GM23248 (cell line): ENCODE measurements around the gene AK2. TPM values are rescaled to one million over a fixed set of nuclear protein-coding genes. Genes with fewer than 3 reads are reported as not detected.

Experiments
- DNase-seq: peaks from one replicate; pipeline ENCODE4 v3.0.0-alpha.2; 2015
- H2AFZ ChIP-seq: fragments of 200-600 bp; sonication (generic); 2 replicates; pipeline ENCODE4 v1.6.1; 2016; ENCODE audit warnings: antibody characterized with exemption
- H3F3A ChIP-seq: fragments of 200-600 bp; sonication (generic); 2 replicates; pipeline ENCODE4 v1.6.1; 2016; ENCODE audit warnings: mild to moderate bottlenecking, antibody characterized with exemption, mixed run types; ENCODE audit not compliant: insufficient read depth
- H3K27ac ChIP-seq: fragments of 200-600 bp; sonication (generic); 2 replicates; pipeline ENCODE4 v1.5.1; 2016; ENCODE audit warnings: mild to moderate bottlenecking
- H3K27me3 ChIP-seq: fragments of 200-600 bp; sonication (generic); replicated peaks from 2 replicates; pipeline ENCODE4 v1.6.1; 2016; ENCODE audit warnings: mild to moderate bottlenecking; ENCODE audit not compliant: insufficient read depth
- H3K36me3 ChIP-seq: fragments of 200-600 bp; sonication (generic); 2 replicates; pipeline ENCODE4 v1.6.1; 2016; ENCODE audit warnings: low read depth, mild to moderate bottlenecking
- H3K4me1 ChIP-seq: fragments of 200-600 bp; sonication (generic); 2 replicates; pipeline ENCODE4 v1.6.1; 2016; ENCODE audit warnings: mild to moderate bottlenecking; ENCODE audit not compliant: insufficient read depth
- H3K4me2 ChIP-seq: fragments of 200-600 bp; sonication (generic); one replicate; pipeline ENCODE4 v1.6.1; 2016; ENCODE audit warnings: mild to moderate bottlenecking; ENCODE audit not compliant: unreplicated experiment
- H3K4me3 ChIP-seq: fragments of 200-600 bp; sonication (generic); 2 replicates; pipeline ENCODE4 v1.5.1; 2016; ENCODE audit warnings: mild to moderate bottlenecking
- H3K79me2 ChIP-seq: fragments of 200-600 bp; sonication (generic); 2 replicates; pipeline ENCODE4 v1.6.1; 2016; ENCODE audit warnings: mild to moderate bottlenecking; ENCODE audit not compliant: insufficient read depth
- H3K9ac ChIP-seq: fragments of 200-600 bp; sonication (generic); 2 replicates; pipeline ENCODE4 v1.6.1; 2016; ENCODE audit warnings: mild to moderate bottlenecking
- H3K9me2 ChIP-seq: fragments of 200-600 bp; sonication (generic); 2 replicates; pipeline ENCODE4 v1.6.1; 2016; ENCODE audit warnings: mixed run types, mild to moderate bottlenecking, moderate library complexity; ENCODE audit not compliant: insufficient read depth
- H3K9me3 ChIP-seq: fragments of 200-600 bp; sonication (generic); one replicate; pipeline ENCODE4 v1.6.1; 2017; ENCODE audit warnings: low read depth
- H4K20me1 ChIP-seq: fragments of 200-600 bp; sonication (generic); 2 replicates; pipeline ENCODE4 v1.6.0; 2016; ENCODE audit not compliant: insufficient read depth
- EZH2 ChIP-seq: fragments of 200-600 bp; sonication (generic); IDR thresholded peaks from 2 replicates; pipeline ENCODE4 v1.6.1; 2018; ENCODE audit warnings: antibody characterized with exemption, mild to moderate bottlenecking; ENCODE audit not compliant: insufficient read depth, poor library complexity, severe bottlenecking
- EZH2phosphoT487 ChIP-seq: fragments of 200-600 bp; sonication (generic); IDR thresholded peaks from 2 replicates; pipeline ENCODE4 v1.6.1; 2018; ENCODE audit warnings: antibody characterized with exemption, moderate library complexity, mild to moderate bottlenecking, low read depth; ENCODE audit not compliant: insufficient read depth
- WGBS, 2 experiments: methylation state at CpG; one replicate each; pipeline ENCODE4 v1.1.6; 2015 to 2017; ENCODE audit warnings: low lambda C conversion rate in 2 of 2, low coverage in 1 of 2; ENCODE audit errors: missing lambda C conversion rate in 2 of 2; 5-methylcytosine and 5-hydroxymethylcytosine counted together
- in situ Hi-C: fragments of 300-500 bp; cut with MboI; formaldehyde crosslinking; loops from 2 replicates; pipeline ENCODE4 v1.15.0; 2020
- polyA plus RNA-seq: library from polyadenylated mRNA; unstranded; fragments of >200 nt; fragmentation: Nextera tagmentation; extraction: Ambion mirVana; gene quantifications from 2 replicates; pipeline ENCODE4 v1.2.1, GENCODE V29; 2016
- total RNA-seq: library from RNA; depleted of rRNA; stranded (reverse); fragments of >200 nt; shearing (Covaris generic); gene quantifications from 2 replicates; pipeline ENCODE4 v1.2.3, GENCODE V29; 2014

AK2 gene
- total and polyA plus RNA-seq, 2 experiments from 2014 or later = 134 to 179 TPM

DNA sequence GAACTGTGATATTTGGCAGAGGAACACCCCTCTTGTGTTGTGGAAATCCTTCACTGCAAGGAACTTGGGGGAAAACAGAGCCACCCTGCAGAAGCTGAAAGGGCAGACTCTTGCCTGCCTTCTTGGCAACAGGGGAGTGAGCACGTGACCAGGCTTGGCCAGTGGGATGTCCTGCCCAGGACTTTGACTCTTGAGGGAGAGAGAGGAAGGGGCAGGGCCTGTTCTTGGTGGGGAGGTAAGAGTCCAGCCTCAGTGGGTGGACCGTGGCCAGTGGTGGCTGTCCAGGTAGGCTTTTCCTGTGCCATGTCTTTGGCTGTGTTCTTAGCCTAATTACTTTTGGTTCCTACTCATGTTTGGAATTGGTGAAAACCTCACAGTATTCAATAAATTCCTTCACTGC, 8.6 kb upstream of the AK2 start:
- 30 to 31% methylated on average over 2 of the region's 2 CpGs for WGBS, 2 experiments
- TF ChIP-seq EZH2 (no peak), EZH2phosphoT487 (no peak)
- Histone ChIP-seq H2AFZ (no peak overlapping the region), H3K4me1 (peaks cover 12% of the 10 kb centered on the region), H3K27ac (no peak overlapping the region), H3K9ac (no peak overlapping the region), H3F3A (peaks cover 18% of the 10 kb centered on the region; the same call in 1 of the 2 replicates), H3K27me3 (no peaks in the 10 kb centered on the region), H4K20me1 (no peaks in the 10 kb centered on the region), H3K4me2 (no peak overlapping the region), H3K4me3 (no peak overlapping the region), H3K9me3 (no peaks in the 10 kb centered on the region), H3K36me3 (no peaks in the 10 kb centered on the region), H3K9me2 (no peaks in the 10 kb centered on the region), H3K79me2 (no peaks in the 10 kb centered on the region)
- DNase-seq = no peak
- in situ Hi-C loops = no loop called here

DNA sequence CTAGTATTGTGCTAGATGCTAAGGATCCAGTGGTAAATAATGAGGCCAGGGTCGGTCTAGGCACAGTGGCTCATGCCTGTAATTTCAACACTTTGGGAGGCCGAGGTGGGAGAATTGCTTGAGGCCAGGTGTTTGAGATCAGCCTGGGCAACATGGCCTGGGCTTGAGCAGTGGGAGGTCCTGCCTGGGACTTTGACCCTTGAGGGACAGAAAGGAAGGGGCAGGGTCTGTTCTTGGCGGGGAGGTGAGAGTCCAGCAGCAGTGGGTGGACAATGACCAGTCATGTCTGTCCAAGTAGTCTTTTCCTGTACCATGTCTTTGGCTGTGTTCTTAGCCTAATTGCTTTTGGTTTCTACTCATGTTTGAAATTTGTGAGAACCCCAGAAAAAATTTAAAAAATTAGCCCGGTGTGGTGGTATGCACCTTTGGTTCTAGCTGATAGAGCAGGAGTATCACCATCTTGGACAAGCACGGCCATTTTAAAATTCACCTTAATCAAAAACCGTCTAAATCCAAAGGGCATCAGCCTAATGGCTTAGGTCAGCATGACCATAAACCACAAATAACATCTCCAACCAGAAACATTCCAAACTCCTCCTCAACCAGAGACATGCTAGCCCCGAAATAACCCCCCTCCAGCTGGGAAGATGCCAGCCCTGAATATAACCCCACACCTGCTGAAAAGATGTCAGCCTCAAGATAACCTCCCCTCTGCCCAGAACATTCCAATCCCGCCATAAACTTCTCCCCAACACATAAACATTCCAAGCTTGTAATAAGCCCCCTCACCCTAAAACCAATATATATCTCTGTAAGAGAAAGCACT, 6.8 kb upstream of the AK2 start:
- H3K4me2 ChIP-seq = no peak overlapping the region
- H3K9ac ChIP-seq = no peak overlapping the region
- DNase-seq = no peak
- H3K27me3 ChIP-seq = no peaks in the 10 kb centered on the region
- H3K36me3 ChIP-seq = no peaks in the 10 kb centered on the region
- in situ Hi-C loops = no loop called here
- H3K79me2 ChIP-seq = no peaks in the 10 kb centered on the region
- H3K9me3 ChIP-seq = no peaks in the 10 kb centered on the region
- peaks cover 7% of the 10 kb centered on the region; the same call in 1 of the 2 replicates for H3K4me1 ChIP-seq
- no peak for TF ChIP-seq EZH2
- TF ChIP-seq EZH2phosphoT487 = no peak
- 0 out of 2 replicates have a peak, but pooled peaks cover 10% of the 10 kb centered on the region for H3F3A ChIP-seq
- H3K4me3 ChIP-seq = no peak overlapping the region
- H3K27ac ChIP-seq = no peak overlapping the region
- WGBS, 2 experiments = 58 to 64% methylated on average over 8 of the region's 8 CpGs
- no peaks in the 10 kb centered on the region for H3K9me2 ChIP-seq
- no peak overlapping the region for H2AFZ ChIP-seq
- H4K20me1 ChIP-seq = no peaks in the 10 kb centered on the region

DNA sequence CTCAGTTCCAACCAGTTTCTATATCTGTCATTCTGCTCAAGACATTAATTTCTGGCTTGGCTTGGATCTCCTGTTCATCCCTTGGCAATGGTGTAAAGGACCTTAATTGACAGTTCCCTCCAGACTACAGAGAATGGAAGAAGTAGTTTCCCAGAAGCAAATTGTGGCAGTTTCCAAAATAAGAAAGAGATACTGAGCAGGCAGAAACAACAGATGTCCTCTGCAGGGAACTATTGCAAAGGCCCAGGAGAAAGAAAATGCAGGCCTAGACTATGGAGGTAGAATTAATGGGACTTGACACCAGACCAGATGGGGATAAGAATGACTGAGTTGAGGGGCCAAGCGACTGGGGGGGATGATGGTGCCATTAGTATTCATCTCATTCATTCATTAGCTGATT, 6.1 kb upstream of the AK2 start:
- no peak overlapping the region for H3K4me2 ChIP-seq
- no peak for DNase-seq
- no peak overlapping the region for H2AFZ ChIP-seq
- in situ Hi-C loops = no loop called here
- no peak overlapping the region for H3K27ac ChIP-seq
- no peaks in the 10 kb centered on the region for H4K20me1 ChIP-seq
- WGBS, 2 experiments = 48 to 55% methylated on average over 1 of the region's 1 CpG
- H3F3A ChIP-seq = 0 out of 2 replicates have a peak, but pooled peaks cover 4% of the 10 kb centered on the region
- H3K4me3 ChIP-seq = no peak overlapping the region
- no peaks in the 10 kb centered on the region for H3K36me3 ChIP-seq
- peaks cover under 1% of the 10 kb centered on the region; the same call in 1 of the 2 replicates for H3K4me1 ChIP-seq
- no peak overlapping the region for H3K9ac ChIP-seq
- H3K9me2 ChIP-seq = no peaks in the 10 kb centered on the region
- H3K9me3 ChIP-seq = no peaks in the 10 kb centered on the region
- H3K79me2 ChIP-seq = no peaks in the 10 kb centered on the region
- no peak for TF ChIP-seq EZH2phosphoT487
- TF ChIP-seq EZH2 = no peak
- H3K27me3 ChIP-seq = no peaks in the 10 kb centered on the region

GRCh38 chr1:33041026-33041425, 4.3 kb upstream of the AK2 start:
- no peak for DNase-seq
- peaks cover 7% of the 10 kb centered on the region for H3K79me2 ChIP-seq
- no peaks in the 10 kb centered on the region for H4K20me1 ChIP-seq
- TF ChIP-seq EZH2phosphoT487 (no peak), EZH2 (no peak)
- H3K9me3 ChIP-seq = no peaks in the 10 kb centered on the region
- no peaks in the 10 kb centered on the region for H3K27me3 ChIP-seq
- H3F3A ChIP-seq = peaks cover 4% of the 10 kb centered on the region; the same call in 1 of the 2 replicates
- no peak overlapping the region for H3K4me2 ChIP-seq
- H3K4me1 ChIP-seq = 0 out of 2 replicates have a peak, but pooled peaks cover 3% of the 10 kb centered on the region
- no peak overlapping the region for H3K9ac ChIP-seq
- in situ Hi-C loops = no loop called here
- H3K36me3 ChIP-seq = no peaks in the 10 kb centered on the region
- no peak overlapping the region for H3K27ac ChIP-seq
- no peak overlapping the region for H2AFZ ChIP-seq
- 85 to 88% methylated on average over 1 of the region's 1 CpG for WGBS, 2 experiments
- H3K9me2 ChIP-seq = no peaks in the 10 kb centered on the region
- H3K4me3 ChIP-seq = no peak overlapping the region
